ENCODE data around the gene TSHZ3.

DNA sequence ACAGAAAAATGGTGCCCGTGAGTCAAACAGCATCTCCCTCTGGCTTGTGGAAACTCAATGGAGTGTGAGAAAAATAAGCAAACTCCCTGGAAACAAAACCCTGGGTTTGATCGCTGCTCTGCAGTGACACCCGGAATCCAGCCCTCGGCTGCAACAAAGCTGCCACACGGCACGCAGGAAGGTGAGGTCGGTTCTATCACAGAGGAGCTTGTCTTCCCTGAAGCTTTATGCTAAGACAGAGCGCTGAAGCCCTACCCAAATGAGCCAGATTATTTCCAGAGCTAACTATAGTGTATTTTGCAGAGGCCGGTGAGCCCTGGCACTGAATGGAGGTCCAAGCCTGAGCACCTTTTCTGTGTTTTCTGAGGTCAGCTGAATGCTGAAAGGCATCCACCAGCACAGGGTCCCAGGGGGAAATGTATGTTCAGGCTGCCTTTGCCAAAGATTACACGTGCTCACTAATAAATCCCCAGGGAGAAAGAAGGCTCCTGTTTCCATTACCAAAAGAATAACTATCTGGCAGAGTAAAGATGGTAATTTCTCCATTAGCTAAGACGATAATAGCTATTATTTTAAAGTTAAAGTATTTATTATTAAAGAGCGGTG, 77.8 kb downstream of the TSHZ3 start:
- no peak for TF ChIP-seq POLR2A (IDR thresholded peaks at IDR 0.05)
- TF ChIP-seq, protein P1, sequence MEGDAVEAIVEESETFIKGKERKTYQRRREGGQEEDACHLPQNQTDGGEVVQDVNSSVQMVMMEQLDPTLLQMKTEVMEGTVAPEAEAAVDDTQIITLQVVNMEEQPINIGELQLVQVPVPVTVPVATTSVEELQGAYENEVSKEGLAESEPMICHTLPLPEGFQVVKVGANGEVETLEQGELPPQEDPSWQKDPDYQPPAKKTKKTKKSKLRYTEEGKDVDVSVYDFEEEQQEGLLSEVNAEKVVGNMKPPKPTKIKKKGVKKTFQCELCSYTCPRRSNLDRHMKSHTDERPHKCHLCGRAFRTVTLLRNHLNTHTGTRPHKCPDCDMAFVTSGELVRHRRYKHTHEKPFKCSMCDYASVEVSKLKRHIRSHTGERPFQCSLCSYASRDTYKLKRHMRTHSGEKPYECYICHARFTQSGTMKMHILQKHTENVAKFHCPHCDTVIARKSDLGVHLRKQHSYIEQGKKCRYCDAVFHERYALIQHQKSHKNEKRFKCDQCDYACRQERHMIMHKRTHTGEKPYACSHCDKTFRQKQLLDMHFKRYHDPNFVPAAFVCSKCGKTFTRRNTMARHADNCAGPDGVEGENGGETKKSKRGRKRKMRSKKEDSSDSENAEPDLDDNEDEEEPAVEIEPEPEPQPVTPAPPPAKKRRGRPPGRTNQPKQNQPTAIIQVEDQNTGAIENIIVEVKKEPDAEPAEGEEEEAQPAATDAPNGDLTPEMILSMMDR (IDR thresholded peaks at IDR 0.05): no peak
- no peak for TF ChIP-seq POLR2AphosphoS5 (IDR thresholded peaks at IDR 0.05)
- no peak for TF ChIP-seq EP300 (IDR thresholded peaks at IDR 0.05)

All from suprapubic skin (tissue), 4 donors.